H1 (cell line): Measurements from ENCODE around the gene ADD2. TPM values are rescaled to one million over a fixed set of nuclear protein-coding genes. Genes with fewer than 3 reads are reported as not detected.

Experiments used
- CBX5 ChIP-seq: fragments of 300-800, 300-1000 bp; sonication (generic); IDR thresholded peaks from 2 replicates; pipeline ENCODE4 v1.7.1; 2016; ENCODE audit warnings: antibody characterized with exemption, low read length, low read depth
- CHD7 ChIP-seq: fragments of 300-600 bp; sonication (generic); IDR thresholded peaks from 2 replicates; pipeline ENCODE4 v1.7.1; 2012; ENCODE audit warnings: low read length, moderate library complexity, mild to moderate bottlenecking, inconsistent platforms; ENCODE audit not compliant: insufficient replicate concordance
- RNF2 ChIP-seq: fragments of 200-900, 300-1000 bp; sonication (generic); IDR thresholded peaks from 2 replicates; pipeline ENCODE4 v1.7.1; 2016; ENCODE audit warnings: borderline replicate concordance, low read depth, mild to moderate bottlenecking, antibody characterized with exemption, low read length; ENCODE audit not compliant: poor library complexity, severe bottlenecking; ENCODE audit errors: missing control alignments
- RXRA ChIP-seq: IDR thresholded peaks from 2 replicates; pipeline ENCODE4 v1.6.1; 2011; ENCODE audit warnings: low read depth, mild to moderate bottlenecking, low read length, moderate library complexity; ENCODE audit not compliant: insufficient read depth
- ZNF274 ChIP-seq: IDR thresholded peaks from 2 replicates; pipeline ENCODE4 v1.7.0; 2012; ENCODE audit warnings: low read length, borderline replicate concordance; ENCODE audit errors: extremely low read depth
- polyA plus RNA-seq, 7 experiments: library from polyadenylated mRNA; depleted of rRNA in 3 of 7; stranded (reverse) in 5 of 7; unstranded in 2 of 7; fragments of >200 nt in 5 of 7; fragments of 200-250 nt in 2 of 7; gene quantifications; 1 replicate in 5 of 7; 2 replicates in 1 of 7; 4 replicates in 1 of 7; pipeline versions ENCODE4 v1.2.1 to v1.2.3, GENCODE V29; 2011 to 2013; ENCODE audit warnings: missing spikeins in 2 of 7, mixed read lengths in 2 of 7
- total RNA-seq: library from RNA; stranded (reverse); fragmentation: NEBNext Ultra II Directional; extraction: Animal tissue kit (Norgen Biotek cat#: 25700); gene quantifications from 2 replicates; pipeline ENCODE4 v1.2.1, GENCODE V29; 2021

The ADD2 gene
- total and polyA plus RNA-seq, 2 of the 8 experiments (the other 6 are each of a cell fraction or from before 2014, with no cell fraction given), result 58.5 to 170 TPM

DNA sequence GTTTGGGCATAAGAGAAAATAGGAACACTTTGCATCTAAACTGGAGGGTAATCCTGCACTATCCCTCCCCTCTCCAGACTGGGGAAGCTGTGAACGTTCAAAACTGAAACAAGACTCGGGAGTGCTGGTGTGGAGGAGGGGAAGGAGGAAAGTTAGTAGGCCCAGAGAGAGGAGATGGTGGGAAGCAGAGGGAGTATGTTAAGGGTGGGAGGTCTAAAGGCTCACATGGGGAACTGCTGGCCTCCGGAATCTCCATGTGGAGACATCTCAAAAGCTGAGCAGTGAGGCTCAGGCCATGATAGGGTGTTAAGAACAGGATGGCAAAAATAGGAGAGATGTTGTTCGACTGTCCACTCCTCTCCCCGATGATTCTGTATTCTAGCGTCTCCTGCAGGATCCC lies 47.9 kb downstream of the ADD2 start (continued):
- TF ChIP-seq CHD7, result no peak
- TF ChIP-seq CBX5, result no peak
- TF ChIP-seq ZNF274, result no peak
- no peak for TF ChIP-seq RNF2
- TF ChIP-seq RXRA, result no peak
- TF ChIP-seq, all 59 proteins: peak for 0
